22Rv1 (cell line): ENCODE data around the gene TBX3.
"Not testable (repeated sequence)": the region's sequence is repeated elsewhere in the genome, so short reads cannot be mapped to it uniquely, and the experiment has no call there.

Experiments
- ZFX ChIP-seq: fragments of 450-650 bp; IDR thresholded peaks from 2 replicates; pipeline ENCODE4 v1.6.1; 2017; ENCODE audit warnings: antibody characterized with exemption, borderline replicate concordance
- TF ChIP-seq, protein P1 (sequence below): fragments of 450-650 bp; IDR thresholded peaks from 2 replicates; pipeline ENCODE4 v1.5.1; 2017; ENCODE audit warnings: mild to moderate bottlenecking

- TF ChIP-seq, protein P1, sequence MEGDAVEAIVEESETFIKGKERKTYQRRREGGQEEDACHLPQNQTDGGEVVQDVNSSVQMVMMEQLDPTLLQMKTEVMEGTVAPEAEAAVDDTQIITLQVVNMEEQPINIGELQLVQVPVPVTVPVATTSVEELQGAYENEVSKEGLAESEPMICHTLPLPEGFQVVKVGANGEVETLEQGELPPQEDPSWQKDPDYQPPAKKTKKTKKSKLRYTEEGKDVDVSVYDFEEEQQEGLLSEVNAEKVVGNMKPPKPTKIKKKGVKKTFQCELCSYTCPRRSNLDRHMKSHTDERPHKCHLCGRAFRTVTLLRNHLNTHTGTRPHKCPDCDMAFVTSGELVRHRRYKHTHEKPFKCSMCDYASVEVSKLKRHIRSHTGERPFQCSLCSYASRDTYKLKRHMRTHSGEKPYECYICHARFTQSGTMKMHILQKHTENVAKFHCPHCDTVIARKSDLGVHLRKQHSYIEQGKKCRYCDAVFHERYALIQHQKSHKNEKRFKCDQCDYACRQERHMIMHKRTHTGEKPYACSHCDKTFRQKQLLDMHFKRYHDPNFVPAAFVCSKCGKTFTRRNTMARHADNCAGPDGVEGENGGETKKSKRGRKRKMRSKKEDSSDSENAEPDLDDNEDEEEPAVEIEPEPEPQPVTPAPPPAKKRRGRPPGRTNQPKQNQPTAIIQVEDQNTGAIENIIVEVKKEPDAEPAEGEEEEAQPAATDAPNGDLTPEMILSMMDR, result not testable (repeated sequence)
- TF ChIP-seq ZFX, result not testable (repeated sequence)
Measured at GRCh38 chr12:114722176-114722575, 38.2 kb upstream of the TBX3 start.
